ENCODE results near the gene LRRC74B.
"Not testable (repeated sequence)": the region's sequence is repeated elsewhere in the genome, so short reads cannot be mapped to it uniquely, and the experiment has no call there.

The LRRC74B gene

GRCh38 chr22:21031545-21032036, 14.2 kb upstream of the LRRC74B start:
- in situ Hi-C loops (cut with MboI; ENCODE audit: low sequenced_read_pairs), result no loop called here

GRCh38 chr22:21032037-21032867, 13.5 kb upstream of the LRRC74B start, which contains the start of gene SLC7A4:
SLC7A4 (minus strand) TSS chr22:21032561; CDS start chr22:21031812, 749 bp downstream.
- in situ Hi-C loops (cut with MboI; ENCODE audit: low sequenced_read_pairs), result no loop called here

DNA sequence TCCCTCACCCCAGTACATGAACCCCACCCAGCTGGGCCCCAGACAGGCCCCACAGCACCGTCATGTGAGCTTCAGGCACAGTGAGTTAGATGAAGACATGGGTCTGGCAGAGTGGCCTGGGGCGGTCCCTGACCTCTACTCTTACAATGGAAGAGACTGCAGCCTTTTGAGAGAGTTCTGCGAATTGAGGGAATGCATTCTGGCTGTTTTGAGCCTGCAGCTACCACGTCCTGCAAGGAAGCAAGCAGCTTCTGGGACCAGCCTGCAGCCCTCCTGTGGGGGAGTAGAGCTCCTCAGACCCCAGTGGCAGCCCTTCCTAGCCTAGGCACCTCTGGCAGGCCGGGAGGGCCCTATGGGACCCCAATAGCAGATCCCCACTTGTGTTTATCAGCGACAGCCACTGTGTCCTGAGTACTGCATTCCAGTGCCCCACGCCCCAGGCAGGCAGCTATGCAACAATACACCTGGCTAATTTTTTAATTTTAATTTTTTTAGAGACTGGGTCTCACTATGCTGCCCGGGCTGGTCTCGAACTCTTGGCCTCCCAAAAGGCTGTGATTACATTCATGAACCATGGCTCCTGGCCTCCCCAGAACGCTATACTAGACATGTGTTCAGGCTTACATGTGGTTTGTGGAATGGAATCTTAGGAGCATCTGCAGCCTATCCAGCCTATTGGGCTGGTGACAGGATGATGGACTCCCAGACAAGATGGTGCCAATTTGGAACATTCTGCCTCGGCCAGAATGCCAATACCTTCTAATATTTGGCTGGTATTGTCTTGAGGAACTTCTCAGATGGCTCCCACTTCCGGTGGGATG, 12.7 kb upstream of the LRRC74B start:
- in situ Hi-C loops (cut with MboI; ENCODE audit: low sequenced_read_pairs), result no loop called here

- in situ Hi-C loops (cut with MboI; ENCODE audit: low sequenced_read_pairs), result no loop called here
Measured at GRCh38 chr22:21033895-21034294, 11.9 kb upstream of the LRRC74B start.

DNA sequence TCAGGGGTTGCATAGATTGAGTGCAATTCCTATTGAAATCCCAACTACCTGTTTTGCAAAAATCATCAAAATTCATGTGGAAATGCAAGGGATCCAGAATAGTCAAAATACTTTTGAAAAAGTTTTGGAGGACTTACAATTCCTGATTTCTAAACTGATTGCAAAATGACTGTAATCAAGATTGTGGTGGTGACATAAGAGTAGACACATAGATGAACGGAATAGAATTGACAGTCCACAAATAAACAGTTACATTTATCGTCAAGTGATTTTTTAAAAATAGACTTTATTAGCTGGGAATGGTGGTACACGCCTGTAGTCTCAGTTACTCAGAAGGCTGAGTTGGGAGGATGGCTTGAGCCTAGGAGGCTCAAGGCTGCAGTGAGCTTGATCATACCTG, 10.8 kb upstream of the LRRC74B start:
- in situ Hi-C loops (cut with MboI; ENCODE audit: low sequenced_read_pairs), result no loop called here

- in situ Hi-C loops (cut with MboI; ENCODE audit: low sequenced_read_pairs), result no loop called here
Measured at GRCh38 chr22:21038405-21038804, 7.3 kb upstream of the LRRC74B start.

GRCh38 chr22:21039158-21039557, 6.6 kb upstream of the LRRC74B start:
- in situ Hi-C loops (cut with MboI; ENCODE audit: low sequenced_read_pairs), result not testable (repeated sequence)

- in situ Hi-C loops (cut with MboI; ENCODE audit: low sequenced_read_pairs), result no loop called here
Measured at GRCh38 chr22:21041937-21042336, 3.8 kb upstream of the LRRC74B start.

GRCh38 chr22:21042978-21043859, 2.5 kb upstream of the LRRC74B start:
- in situ Hi-C loops (cut with MboI; ENCODE audit: low sequenced_read_pairs), result no loop called here

DNA sequence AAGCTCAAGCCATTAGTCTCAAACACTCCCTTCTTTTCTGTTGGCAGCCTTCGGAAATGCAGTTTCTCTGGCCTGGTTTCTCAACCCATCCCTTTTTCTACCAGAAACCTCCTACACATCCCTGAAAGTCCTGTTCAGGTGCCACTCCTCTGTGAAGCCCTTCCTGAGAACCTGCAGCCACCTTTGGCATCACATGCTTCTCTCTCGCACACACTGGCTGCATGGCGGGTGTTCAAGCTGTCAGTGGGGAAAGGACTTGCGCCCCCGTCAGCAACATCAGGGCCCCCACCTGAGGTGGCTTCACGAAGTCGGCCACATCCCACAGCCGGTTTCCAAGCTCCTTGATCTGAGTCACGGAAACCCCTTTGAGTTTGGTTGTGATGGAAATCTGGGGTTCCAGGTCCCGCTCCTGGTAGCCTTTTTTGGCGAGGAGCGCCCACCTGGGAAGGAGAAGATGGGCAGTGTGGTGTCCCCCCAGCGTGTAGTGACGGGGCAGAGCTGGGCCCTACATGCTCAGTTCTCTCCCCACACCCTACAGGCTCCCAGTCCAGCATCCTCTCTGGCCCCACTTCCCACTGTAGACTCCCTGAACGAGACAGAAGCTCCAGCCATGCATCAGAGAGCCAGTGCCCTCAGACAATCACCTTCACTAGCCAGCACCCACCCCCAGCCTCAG, 1.7 kb upstream of the LRRC74B start:
- in situ Hi-C loops (cut with MboI; ENCODE audit: low sequenced_read_pairs), result no loop called here

- in situ Hi-C loops (cut with MboI; ENCODE audit: low sequenced_read_pairs), result no loop called here
Measured at GRCh38 chr22:21044931-21045584, 688 bp upstream of the LRRC74B start.

DNA sequence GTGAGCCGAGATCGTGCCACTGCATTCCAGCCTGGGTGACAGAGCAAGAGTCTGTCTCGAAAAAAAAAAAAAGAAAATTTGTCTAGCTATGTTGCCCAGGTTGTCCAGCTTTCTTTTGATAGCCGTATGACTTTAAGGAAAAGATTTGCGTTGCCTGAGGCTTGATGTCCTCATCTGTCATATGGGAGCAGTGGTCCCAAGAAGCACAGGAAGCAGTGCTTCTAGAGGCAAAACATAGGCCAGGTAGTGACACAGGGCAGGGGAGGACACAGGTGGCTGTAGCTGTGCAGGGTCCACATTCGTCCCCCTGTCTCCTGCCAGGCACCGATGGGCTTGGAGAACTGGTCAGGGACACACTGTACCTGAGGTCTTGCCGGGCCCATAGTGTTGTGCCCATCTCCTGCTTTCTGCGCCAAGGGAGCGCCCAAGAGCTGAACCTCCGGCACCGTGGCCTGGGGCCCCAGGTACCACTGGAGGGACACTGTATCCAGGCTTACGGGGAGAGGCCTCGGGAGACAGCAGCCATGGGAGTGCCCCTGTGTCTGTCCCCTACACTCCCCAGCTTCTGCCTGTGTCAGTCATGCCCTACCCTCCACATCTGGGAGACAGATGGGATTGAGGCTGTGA, 1.4 kb downstream of the LRRC74B start:
- in situ Hi-C loops (cut with MboI; ENCODE audit: low sequenced_read_pairs), result no loop called here

DNA sequence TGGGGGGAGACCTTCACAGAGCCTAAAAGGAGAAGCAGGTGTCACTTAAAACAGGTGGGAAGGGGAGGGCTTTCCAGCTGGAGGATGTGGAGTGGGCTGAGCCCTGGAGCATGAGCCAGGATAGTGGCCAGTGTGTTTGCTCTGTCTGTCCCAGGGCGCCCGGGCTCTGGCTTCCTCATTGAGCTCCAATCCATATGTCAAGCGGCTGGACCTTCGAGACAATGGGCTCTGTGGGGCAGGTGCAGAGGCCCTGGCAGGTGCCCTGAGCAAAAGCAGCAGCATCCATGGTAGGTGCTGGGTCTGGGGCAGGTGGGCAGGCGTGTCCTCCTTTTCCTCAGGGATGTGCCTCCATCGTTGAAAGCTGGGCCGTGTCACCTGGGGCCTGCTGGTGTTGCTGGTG, 2.0 kb downstream of the LRRC74B start:
- in situ Hi-C loops (cut with MboI; ENCODE audit: low sequenced_read_pairs), result no loop called here

GRCh38 chr22:21048448-21048847, 2.7 kb downstream of the LRRC74B start:
- in situ Hi-C loops (cut with MboI; ENCODE audit: low sequenced_read_pairs), result not testable (repeated sequence)

DNA sequence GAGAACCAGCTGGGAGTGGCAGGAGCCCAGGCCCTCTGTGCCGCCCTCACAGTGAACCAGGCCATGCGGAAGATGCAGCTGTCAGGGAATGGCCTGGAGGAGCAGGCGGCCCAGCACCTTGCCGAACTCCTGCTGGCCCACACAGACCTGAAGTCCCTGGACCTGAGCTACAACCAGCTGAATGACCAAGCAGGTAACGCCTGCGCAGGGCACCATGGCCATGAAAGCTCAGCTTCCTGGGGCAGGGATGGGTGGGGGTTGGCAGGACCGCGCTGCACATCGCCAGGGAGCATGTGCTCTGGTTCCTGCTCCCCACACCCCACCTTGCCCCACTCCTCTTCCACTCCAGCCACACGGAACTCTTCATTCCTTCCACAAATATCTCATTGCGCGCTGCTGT, 3.2 kb downstream of the LRRC74B start:
- in situ Hi-C loops (cut with MboI; ENCODE audit: low sequenced_read_pairs), result not testable (repeated sequence)

DNA sequence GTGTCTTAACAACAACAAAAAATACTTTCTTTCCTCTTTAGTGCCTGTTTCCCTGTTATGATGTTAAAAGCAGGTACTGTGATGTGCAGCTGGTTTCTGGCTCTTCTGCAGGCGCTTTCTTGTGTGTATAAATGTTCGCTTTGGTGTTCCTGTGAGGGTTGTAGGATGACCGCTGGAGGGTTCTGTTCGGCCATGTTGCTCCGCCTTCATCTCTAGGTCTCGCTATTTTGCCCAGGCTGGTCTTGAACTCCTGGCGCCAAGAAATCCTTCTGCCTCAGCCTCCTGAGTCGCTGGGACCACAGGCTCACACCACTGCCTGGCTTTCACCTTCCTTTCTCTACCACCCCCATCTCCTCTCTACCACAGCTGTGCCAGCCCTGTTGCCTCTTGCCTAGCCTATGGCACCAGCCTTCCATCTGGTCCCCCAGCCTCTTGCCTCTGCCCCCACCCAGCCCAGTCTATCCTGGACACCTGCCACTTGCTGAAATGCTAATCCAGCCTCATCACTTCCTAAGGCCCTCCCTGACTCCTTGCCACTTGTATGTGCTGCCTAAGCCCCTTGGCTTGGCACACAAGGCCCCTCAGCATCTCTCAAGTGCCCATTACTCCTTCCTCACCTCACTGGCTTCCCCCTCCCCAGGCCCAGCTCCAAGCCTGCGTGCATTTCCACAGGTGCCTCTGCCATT, 5.5 kb downstream of the LRRC74B start:
- in situ Hi-C loops (cut with MboI; ENCODE audit: low sequenced_read_pairs), result no loop called here

- in situ Hi-C loops (cut with MboI; ENCODE audit: low sequenced_read_pairs), result no loop called here
Measured at GRCh38 chr22:21051831-21052400, 6.2 kb downstream of the LRRC74B start.

DNA sequence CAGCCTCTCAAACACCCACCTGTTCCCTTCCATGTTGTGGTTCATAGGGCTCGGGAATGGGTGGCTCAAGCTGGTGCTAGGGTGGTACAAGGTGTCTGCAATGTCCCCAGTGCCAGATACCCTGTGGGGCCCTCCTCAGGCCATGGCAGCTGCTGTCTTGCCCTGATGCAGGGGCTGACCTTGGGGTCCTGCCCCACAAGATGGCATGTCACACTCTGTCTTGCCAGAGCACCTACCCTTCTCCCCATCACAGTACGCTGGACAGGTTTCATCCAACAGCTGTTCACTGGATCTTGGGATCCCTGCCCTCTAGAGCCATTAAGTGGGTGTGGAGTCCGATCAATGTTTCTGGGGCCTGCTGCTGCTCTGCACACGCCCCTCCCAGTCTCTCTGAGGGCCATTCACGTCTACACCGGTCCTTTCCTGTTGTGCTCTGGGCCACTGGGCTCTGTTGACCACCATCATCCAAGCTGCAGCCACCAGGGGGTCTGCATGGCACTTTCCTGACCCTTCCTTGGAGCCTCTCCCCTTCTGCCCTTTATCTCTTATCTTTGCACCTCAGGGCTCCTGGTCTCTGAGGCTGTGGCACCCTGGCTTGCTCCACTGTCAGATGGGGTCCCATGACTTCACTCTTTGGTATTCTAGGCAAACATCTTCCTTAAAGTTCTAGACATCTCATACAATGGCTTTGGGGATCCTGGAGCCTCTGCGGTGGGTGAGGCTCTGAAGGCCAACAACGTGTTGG, 7.1 kb downstream of the LRRC74B start:
- in situ Hi-C loops (cut with MboI; ENCODE audit: low sequenced_read_pairs), result no loop called here
